Osteoblast (primary cell): ENCODE data around the gene MCM8. TPM values are rescaled to one million over a fixed set of nuclear protein-coding genes. Genes with fewer than 3 reads are reported as not detected.
A peak's percentile ranks its signal among the peaks of the same experiment; 100 is the strongest.

Source experiments
- DNase-seq: peaks from one replicate; pipeline ENCODE4 v3.0.0; 2011; ENCODE audit warnings: low spot score, mixed read lengths; ENCODE audit not compliant: insufficient read length; ENCODE audit errors: missing footprints
- H2AFZ ChIP-seq: 2 replicates; pipeline ENCODE4 v1.6.0; 2011; ENCODE audit warnings: mild to moderate bottlenecking, low read length
- H3K27ac ChIP-seq: 2 replicates; pipeline ENCODE4 v1.5.1; 2011; ENCODE audit warnings: mild to moderate bottlenecking, low read depth, low read length, moderate library complexity
- H3K27me3 ChIP-seq: 2 replicates; pipeline ENCODE4 v1.6.0; 2012; ENCODE audit warnings: mild to moderate bottlenecking, control low read depth, inconsistent platforms, low read length, moderate library complexity; ENCODE audit not compliant: insufficient read depth
- H3K36me3 ChIP-seq: 2 replicates; pipeline ENCODE4 v1.5.1; 2011; ENCODE audit warnings: mild to moderate bottlenecking, low read length, control low read depth, moderate library complexity; ENCODE audit not compliant: insufficient read depth
- H3K4me1 ChIP-seq: 2 replicates; pipeline ENCODE4 v1.5.1; 2011; ENCODE audit warnings: mild to moderate bottlenecking, low read length, control low read depth, moderate library complexity; ENCODE audit not compliant: insufficient read depth
- H3K4me2 ChIP-seq: 2 replicates; pipeline ENCODE4 v1.6.0; 2011; ENCODE audit warnings: mild to moderate bottlenecking, low read length; ENCODE audit not compliant: insufficient read depth
- H3K4me3 ChIP-seq: fragments of 200-600 bp; sonication (generic); 3 replicates; pipeline ENCODE4 v1.5.1; 2012; ENCODE audit warnings: mild to moderate bottlenecking, low read length, inconsistent platforms; ENCODE audit not compliant: insufficient read depth
- H3K79me2 ChIP-seq: 2 replicates; pipeline ENCODE4 v1.6.0; 2012; ENCODE audit warnings: mild to moderate bottlenecking, low read length, control low read depth, inconsistent platforms; ENCODE audit not compliant: insufficient read depth
- H3K9me3 ChIP-seq: 2 replicates; pipeline ENCODE4 v1.5.1; 2011; ENCODE audit warnings: low read depth, low read length, control low read depth
- H4K20me1 ChIP-seq: 2 replicates; pipeline ENCODE4 v1.6.0; 2012; ENCODE audit warnings: mild to moderate bottlenecking, low read length, control low read depth; ENCODE audit not compliant: insufficient read depth
- total RNA-seq: library from RNA; depleted of rRNA; stranded (reverse); fragments of >200 nt; gene quantifications from 2 replicates; pipeline ENCODE4 v1.2.3, GENCODE V29; 2012
- TF ChIP-seq, protein P1 (sequence below): IDR thresholded peaks from 2 replicates; pipeline ENCODE4 v1.5.1; 2011; ENCODE audit warnings: mild to moderate bottlenecking, low read depth, low read length, moderate library complexity; ENCODE audit errors: extremely low read depth

Gene MCM8
- total RNA-seq, 1 donor = 3.3 TPM

DNA sequence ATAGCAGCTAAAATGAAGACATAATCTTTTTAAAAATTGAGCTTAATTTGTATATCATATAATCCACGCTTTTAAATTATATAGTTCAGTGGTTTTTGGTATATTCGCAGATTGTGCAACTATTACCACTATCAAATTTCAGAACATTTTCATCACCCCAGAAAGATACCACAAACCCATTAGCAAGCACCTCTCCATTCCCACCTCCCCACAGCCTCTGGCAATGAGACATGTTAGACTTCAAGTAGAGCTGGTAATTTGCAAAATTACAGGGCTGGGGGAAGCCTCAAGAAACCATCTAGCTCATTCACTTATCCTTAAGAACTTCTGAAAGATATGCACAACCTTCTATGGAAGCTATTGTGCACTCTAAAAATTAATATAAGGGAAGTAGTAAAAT lies 37.3 kb upstream of the MCM8 start:
- no peaks in the 10 kb centered on the region for H3K36me3 ChIP-seq
- peaks cover 4% of the 10 kb centered on the region for H3K4me1 ChIP-seq
- DNase-seq = no peak
- no peak overlapping the region for H3K27ac ChIP-seq
- H3K9me3 ChIP-seq = no peaks in the 10 kb centered on the region
- no peak overlapping the region for H3K4me2 ChIP-seq
- no peaks in the 10 kb centered on the region for H3K79me2 ChIP-seq
- no peak overlapping the region for H2AFZ ChIP-seq
- no peaks in the 10 kb centered on the region for H4K20me1 ChIP-seq
- H3K4me3 ChIP-seq = no peak overlapping the region
- H3K27me3 ChIP-seq = peaks cover 16% of the 10 kb centered on the region
- TF ChIP-seq, protein P1, sequence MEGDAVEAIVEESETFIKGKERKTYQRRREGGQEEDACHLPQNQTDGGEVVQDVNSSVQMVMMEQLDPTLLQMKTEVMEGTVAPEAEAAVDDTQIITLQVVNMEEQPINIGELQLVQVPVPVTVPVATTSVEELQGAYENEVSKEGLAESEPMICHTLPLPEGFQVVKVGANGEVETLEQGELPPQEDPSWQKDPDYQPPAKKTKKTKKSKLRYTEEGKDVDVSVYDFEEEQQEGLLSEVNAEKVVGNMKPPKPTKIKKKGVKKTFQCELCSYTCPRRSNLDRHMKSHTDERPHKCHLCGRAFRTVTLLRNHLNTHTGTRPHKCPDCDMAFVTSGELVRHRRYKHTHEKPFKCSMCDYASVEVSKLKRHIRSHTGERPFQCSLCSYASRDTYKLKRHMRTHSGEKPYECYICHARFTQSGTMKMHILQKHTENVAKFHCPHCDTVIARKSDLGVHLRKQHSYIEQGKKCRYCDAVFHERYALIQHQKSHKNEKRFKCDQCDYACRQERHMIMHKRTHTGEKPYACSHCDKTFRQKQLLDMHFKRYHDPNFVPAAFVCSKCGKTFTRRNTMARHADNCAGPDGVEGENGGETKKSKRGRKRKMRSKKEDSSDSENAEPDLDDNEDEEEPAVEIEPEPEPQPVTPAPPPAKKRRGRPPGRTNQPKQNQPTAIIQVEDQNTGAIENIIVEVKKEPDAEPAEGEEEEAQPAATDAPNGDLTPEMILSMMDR = no peak

DNA sequence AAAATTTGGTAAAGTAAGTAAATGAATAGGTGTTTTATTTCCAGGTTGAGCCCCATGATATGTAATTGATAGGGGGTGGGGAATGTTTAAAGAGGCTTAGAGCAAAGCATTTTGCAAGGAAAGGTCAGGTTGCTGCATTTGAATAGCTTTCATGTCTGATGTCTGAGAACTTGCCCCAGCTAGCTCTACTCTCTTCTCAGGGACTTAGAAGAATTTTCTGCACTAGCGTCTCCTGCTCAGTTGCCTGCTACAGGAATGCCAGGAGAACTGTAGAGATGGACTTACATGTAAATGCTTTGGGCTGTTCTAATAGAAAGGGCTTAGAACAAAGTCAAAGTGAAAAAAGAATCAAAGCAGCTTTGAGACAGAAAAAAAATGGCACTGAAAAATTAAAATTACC lies 35.6 kb upstream of the MCM8 start:
- Histone ChIP-seq H2AFZ (no peak overlapping the region), H3K36me3 (no peaks in the 10 kb centered on the region), H3K4me1 (peaks cover 16% of the 10 kb centered on the region)

DNA sequence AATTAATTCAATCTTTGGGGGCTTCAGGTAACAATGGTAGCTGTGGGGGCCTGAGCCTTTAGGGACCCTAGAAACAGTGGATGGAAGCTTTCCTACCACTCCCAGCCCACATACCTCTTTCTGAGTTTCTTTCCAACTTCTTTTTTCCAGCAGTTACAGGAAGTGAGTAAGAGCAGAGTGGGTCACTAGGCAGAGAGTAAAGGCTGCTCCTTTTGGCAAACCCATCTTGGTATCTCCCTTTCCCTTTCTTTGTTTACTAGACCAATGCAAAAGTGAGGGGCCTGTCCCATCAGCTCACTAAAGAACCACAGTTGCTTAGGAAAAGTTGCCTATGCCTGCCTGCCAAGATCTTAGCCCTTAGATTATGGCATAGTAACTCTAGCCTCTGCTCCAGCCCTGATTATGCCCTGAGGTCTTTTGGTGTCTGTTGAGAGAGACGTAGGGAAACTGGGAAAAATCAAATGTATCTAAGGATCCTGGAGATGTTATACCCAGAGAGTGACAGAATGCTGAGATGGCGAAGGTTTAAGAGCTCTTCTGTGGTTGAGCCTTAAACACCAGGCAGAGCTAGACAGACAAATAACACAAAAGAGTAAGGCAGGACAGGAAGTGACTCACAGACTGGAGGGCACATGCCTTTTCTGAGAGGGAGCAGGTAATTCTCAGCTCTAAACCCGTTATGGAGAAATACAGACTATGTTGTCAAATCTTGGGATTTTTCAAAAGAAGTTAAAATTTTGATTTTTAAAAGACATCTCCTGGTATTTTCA lies 31.4 kb upstream of the MCM8 start:
- H3K4me1 ChIP-seq = peaks cover 12% of the 10 kb centered on the region
- TF ChIP-seq, protein P1 = no peak
- H3K4me3 ChIP-seq = peak overlapping the region; percentile 29
- H3K79me2 ChIP-seq = no peaks in the 10 kb centered on the region
- DNase-seq = peak; percentile 66
- no peaks in the 10 kb centered on the region for H3K9me3 ChIP-seq
- H4K20me1 ChIP-seq = no peaks in the 10 kb centered on the region
- peak overlapping the region; percentile 32 for H3K27ac ChIP-seq
- H3K36me3 ChIP-seq = no peaks in the 10 kb centered on the region
- peak overlapping the region; percentile 66 for H3K4me2 ChIP-seq
- no peaks in the 10 kb centered on the region for H3K27me3 ChIP-seq
- peak overlapping the region; percentile 45 for H2AFZ ChIP-seq

More for the DNA sequence above, 35.6 kb upstream of the MCM8 start:
- no peak overlapping the region for H3K4me2 ChIP-seq
- no peaks in the 10 kb centered on the region for H3K9me3 ChIP-seq
- TF ChIP-seq, protein P1 = no peak
- H3K27me3 ChIP-seq = peaks cover 10% of the 10 kb centered on the region
- no peak overlapping the region for H3K4me3 ChIP-seq
- H4K20me1 ChIP-seq = no peaks in the 10 kb centered on the region
- no peak for DNase-seq
- H3K27ac ChIP-seq = no peak overlapping the region
- no peaks in the 10 kb centered on the region for H3K79me2 ChIP-seq

DNA sequence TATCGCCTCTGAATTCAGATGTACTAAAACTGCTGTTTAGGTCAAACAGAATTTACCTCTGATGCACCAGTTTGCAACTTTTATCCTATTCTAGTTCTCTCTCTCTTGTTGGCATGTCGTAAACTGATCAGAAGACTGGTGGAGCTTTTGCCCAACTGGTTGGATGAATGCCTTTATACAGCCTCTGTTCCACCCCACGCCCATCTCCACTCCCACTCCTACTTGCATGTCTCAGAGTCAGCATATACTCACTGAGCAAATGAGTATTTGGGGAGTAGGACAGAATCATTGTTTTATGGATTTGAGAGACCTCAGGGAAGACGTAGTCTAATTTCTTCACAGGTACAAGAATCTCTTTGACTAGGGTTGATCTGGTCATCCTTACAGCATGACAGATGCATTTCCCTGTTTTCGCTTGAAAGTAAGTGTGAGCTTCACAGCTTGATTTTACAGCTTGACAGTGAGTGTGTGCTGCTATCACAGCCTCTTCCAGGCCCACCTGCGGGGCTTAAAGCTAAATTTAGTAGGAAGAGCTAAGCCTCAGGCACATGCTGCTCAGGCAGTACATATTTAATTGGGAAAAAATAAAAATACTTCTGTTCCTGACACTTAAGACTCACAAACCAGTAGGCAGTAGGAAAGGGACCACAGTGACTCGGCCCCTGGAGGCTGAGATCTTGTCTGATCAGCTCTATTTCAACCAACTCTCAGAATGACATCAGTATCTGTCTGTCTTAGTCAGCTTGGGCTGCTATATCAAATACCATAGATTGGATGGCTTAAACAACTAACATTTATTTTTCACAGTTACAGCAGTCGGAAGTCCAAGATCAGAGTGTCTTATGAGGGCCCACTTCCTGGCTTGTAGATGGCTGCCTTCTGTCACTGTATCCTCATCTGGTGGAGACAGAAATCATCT lies 30.6 kb upstream of the MCM8 start:
- Histone ChIP-seq H3K79me2 (no peaks in the 10 kb centered on the region), H2AFZ (no peak overlapping the region), H3K4me2 (peak overlapping the region; percentile 66), H4K20me1 (no peaks in the 10 kb centered on the region), H3K4me3 (no peak overlapping the region), H3K27ac (no peak overlapping the region), H3K36me3 (no peaks in the 10 kb centered on the region), H3K4me1 (peaks cover 12% of the 10 kb centered on the region), H3K27me3 (peaks cover 4% of the 10 kb centered on the region), H3K9me3 (no peaks in the 10 kb centered on the region)
- TF ChIP-seq, protein P1 = no peak
- DNase-seq = no peak
